Measurements from ENCODE around the gene TAOK1. TPM values are rescaled to one million over a fixed set of nuclear protein-coding genes. Genes with fewer than 3 reads are reported as not detected.

Gene TAOK1
- total and polyA plus RNA-seq, 2 of the 13 experiments (the other 11 are each of a cell fraction or from before 2014, with no cell fraction given): 14.1 to 23.0 TPM

DNA sequence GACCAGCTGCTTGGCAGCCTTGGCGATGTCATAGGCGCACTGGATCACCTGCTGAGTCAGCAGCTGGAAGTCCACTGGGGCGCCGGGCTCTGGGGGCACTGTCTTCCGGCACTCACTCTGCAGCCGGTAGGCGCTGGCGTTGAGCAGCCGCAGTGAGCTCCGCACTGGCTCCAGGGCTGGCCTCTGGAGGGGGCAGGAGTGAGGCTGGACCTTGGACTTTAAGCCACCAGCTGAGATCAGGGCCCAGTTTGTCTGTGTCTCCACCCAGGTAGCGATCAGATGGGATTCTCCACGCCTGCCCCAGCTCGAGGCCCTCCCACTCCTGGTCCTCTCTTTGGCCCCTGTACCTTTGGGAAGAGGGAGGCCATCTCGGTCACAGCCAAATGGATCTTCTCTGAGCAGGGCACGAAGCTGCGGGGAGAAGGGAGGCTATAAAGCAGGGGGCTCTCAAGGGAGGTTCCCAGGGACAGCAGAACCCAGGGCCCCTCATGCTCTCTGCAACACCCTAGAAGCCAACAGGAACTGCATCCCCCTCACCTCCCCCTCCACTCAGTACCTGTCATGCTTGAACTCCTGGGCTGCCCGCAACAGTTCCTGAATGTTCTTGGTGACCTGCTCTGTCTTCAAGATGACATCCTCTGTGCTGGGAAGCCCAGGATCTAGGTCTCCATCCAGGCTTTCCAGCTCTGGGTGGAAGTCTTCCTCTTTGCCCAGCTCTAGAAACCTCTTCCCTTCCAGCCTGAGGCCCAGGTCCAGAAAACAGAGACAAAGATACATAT, 184.8 kb downstream of the TAOK1 start (continued):
- TF ChIP-seq, protein P1, sequence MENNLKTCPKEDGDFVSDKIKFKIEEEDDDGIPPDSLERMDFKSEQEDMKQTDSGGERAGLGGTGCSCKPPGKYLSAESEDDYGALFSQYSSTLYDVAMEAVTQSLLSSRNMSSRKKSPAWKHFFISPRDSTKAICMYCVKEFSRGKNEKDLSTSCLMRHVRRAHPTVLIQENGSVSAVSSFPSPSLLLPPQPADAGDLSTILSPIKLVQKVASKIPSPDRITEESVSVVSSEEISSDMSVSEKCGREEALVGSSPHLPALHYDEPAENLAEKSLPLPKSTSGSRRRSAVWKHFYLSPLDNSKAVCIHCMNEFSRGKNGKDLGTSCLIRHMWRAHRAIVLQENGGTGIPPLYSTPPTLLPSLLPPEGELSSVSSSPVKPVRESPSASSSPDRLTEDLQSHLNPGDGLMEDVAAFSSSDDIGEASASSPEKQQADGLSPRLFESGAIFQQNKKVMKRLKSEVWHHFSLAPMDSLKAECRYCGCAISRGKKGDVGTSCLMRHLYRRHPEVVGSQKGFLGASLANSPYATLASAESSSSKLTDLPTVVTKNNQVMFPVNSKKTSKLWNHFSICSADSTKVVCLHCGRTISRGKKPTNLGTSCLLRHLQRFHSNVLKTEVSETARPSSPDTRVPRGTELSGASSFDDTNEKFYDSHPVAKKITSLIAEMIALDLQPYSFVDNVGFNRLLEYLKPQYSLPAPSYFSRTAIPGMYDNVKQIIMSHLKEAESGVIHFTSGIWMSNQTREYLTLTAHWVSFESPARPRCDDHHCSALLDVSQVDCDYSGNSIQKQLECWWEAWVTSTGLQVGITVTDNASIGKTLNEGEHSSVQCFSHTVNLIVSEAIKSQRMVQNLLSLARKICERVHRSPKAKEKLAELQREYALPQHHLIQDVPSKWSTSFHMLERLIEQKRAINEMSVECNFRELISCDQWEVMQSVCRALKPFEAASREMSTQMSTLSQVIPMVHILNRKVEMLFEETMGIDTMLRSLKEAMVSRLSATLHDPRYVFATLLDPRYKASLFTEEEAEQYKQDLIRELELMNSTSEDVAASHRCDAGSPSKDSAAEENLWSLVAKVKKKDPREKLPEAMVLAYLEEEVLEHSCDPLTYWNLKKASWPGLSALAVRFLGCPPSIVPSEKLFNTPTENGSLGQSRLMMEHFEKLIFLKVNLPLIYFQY (CRISPR knock-in tag; IDR thresholded peaks at IDR 0.05; ENCODE audit: borderline replicate concordance): peak; percentile 88; the same call in 1 of the 2 replicates
- TF ChIP-seq ZNF3 (CRISPR knock-in tag; IDR thresholded peaks at IDR 0.05) (no peak), ELF4 (CRISPR knock-in tag; IDR thresholded peaks at IDR 0.05; ENCODE audit: borderline replicate concordance) (no peak), ZNF589 (CRISPR knock-in tag; conservative IDR thresholded peaks at IDR 0.05) (0 out of 2 replicates have a peak, but pooled peaks have one; percentile 14), CHD2 (IDR thresholded peaks at IDR 0.05; ENCODE audit: low read depth, low read length) (peak; percentile 19; the same call in 1 of the 2 replicates), ZNF12 (CRISPR knock-in tag; IDR thresholded peaks at IDR 0.05) (no peak), RFX3 (CRISPR knock-in tag; IDR thresholded peaks at IDR 0.05) (no peak), NFKBIZ (CRISPR knock-in tag; IDR thresholded peaks at IDR 0.05) (peak; percentile 65; the same call in 1 of the 2 replicates), PLSCR1 (CRISPR knock-in tag; IDR thresholded peaks at IDR 0.05; ENCODE audit: borderline replicate concordance) (no peak), ZNF256 (CRISPR knock-in tag; conservative IDR thresholded peaks at IDR 0.05) (no peak)
- TF ChIP-seq, protein P2, sequence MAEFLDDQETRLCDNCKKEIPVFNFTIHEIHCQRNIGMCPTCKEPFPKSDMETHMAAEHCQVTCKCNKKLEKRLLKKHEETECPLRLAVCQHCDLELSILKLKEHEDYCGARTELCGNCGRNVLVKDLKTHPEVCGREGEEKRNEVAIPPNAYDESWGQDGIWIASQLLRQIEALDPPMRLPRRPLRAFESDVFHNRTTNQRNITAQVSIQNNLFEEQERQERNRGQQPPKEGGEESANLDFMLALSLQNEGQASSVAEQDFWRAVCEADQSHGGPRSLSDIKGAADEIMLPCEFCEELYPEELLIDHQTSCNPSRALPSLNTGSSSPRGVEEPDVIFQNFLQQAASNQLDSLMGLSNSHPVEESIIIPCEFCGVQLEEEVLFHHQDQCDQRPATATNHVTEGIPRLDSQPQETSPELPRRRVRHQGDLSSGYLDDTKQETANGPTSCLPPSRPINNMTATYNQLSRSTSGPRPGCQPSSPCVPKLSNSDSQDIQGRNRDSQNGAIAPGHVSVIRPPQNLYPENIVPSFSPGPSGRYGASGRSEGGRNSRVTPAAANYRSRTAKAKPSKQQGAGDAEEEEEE (CRISPR knock-in tag; IDR thresholded peaks at IDR 0.05; ENCODE audit: borderline replicate concordance): peak; percentile 65; the same call in 1 of the 2 replicates
- TF ChIP-seq, protein P3, sequence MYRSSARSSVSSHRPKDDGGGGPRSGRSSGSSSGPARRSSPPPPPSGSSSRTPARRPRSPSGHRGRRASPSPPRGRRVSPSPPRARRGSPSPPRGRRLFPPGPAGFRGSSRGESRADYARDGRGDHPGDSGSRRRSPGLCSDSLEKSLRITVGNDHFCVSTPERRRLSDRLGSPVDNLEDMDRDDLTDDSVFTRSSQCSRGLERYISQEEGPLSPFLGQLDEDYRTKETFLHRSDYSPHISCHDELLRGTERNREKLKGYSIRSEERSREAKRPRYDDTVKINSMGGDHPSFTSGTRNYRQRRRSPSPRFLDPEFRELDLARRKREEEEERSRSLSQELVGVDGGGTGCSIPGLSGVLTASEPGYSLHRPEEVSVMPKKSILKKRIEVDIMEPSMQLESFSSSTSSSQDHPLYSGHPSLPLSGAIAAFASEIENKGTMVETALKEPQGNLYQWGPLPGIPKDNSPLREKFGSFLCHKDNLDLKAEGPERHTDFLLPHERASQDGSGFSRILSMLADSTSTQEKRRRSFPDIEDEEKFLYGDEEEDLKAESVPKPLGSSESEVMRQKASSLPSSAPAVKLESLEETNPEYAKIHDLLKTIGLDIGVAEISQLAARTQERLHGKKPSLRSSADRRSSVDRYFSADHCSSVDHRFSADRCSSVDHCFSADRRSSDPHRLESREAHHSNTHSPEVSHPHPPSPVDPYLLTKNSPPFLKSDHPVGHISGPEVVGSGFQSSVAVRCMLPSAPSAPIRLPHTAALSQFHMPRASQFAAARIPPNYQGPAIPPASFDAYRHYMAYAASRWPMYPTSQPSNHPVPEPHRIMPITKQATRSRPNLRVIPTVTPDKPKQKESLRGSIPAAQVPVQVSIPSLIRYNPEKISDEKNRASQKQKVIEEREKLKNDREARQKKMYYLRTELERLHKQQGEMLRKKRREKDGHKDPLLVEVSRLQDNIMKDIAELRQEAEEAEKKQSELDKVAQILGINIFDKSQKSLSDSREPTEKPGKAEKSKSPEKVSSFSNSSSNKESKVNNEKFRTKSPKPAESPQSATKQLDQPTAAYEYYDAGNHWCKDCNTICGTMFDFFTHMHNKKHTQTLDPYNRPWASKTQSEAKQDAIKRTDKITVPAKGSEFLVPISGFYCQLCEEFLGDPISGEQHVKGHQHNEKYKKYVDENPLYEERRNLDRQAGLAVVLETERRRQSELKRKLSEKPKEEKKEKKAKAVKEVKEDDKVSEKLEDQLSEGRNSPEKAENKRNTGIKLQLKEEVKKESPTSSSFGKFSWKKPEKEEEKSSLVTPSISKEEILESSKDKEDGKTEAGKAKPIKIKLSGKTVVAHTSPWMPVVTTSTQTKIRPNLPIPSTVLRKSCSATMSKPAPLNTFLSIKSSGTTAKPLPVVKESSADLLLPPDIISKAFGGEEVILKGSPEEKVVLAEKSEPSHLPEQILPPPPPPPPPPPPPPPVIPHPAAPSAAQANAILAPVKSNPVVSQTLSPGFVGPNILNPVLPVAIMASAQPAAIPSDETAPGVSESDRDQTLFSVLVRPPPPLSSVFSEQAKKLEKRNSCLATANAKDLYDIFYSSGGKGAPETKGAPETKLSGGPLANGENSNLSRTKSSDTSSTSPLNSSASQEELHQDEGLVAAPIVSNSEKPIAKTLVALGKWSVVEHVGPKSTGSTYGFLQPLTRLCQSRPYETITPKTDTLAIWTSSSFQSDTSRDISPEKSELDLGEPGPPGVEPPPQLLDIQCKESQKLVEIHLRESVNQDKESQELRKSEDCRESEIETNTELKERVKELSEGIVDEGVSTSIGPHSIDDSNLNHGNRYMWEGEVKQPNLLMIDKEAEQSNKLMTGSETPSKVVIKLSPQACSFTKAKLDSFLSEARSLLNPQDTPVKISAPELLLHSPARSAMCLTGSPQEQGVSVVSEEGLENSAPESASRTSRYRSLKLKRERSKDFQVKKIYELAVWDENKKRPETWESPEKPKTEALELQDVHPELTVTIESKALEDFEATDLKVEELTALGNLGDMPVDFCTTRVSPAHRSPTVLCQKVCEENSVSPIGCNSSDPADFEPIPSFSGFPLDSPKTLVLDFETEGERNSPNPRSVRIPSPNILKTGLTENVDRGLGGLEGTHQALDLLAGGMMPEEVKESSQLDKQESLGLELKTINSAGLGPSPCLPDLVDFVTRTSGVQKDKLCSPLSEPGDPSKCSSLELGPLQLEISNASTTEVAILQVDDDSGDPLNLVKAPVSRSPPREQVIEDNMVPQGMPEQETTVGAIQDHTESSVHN (CRISPR knock-in tag; IDR thresholded peaks at IDR 0.05): no peak

Measured in HepG2 (cell line).